Stimulated activated CD8-positive, alpha-beta memory T cell treated with anti-CD3 and anti-CD28 coated beads, Interleukin-7, amount 100 ng/mL, for 4 hours (primary cell): ENCODE measurements around the gene PCDH9.
"Not testable (repeated sequence)": the region's sequence is repeated elsewhere in the genome, so short reads cannot be mapped to it uniquely, and the experiment has no call there.

Experiments used
- DNase-seq, 2 donors: peaks; one replicate each; pipeline ENCODE4 v3.0.0-alpha.2; 2020; ENCODE audit warnings: low read depth in 2 of 2

The PCDH9 gene

GRCh38 chr13:66344805-66345517 is 885.2 kb downstream of the PCDH9 start:
- no peak for DNase-seq

GRCh38 chr13:66343224-66343828 is 886.8 kb downstream of the PCDH9 start:
- no peak for DNase-seq

GRCh38 chr13:66341635-66342377 is 888.3 kb downstream of the PCDH9 start:
- no peak for DNase-seq

GRCh38 chr13:66339214-66339613 is 890.9 kb downstream of the PCDH9 start:
- no peak for DNase-seq

GRCh38 chr13:66338542-66338941 is 891.6 kb downstream of the PCDH9 start:
- no peak for DNase-seq

GRCh38 chr13:66335626-66336025 is 894.5 kb downstream of the PCDH9 start:
- no peak for DNase-seq

GRCh38 chr13:66329988-66330451 is 900.1 kb downstream of the PCDH9 start:
- DNase-seq = no peak

GRCh38 chr13:66328476-66328875 is 901.7 kb downstream of the PCDH9 start:
- no peak for DNase-seq

- DNase-seq = no peak
Measured at GRCh38 chr13:66323745-66324347, 906.3 kb downstream of the PCDH9 start.

GRCh38 chr13:66322936-66323335 is 907.2 kb downstream of the PCDH9 start:
- no peak for DNase-seq

- no peak for DNase-seq
Measured at GRCh38 chr13:66322193-66322740, 907.9 kb downstream of the PCDH9 start.

- DNase-seq = no peak
Measured at GRCh38 chr13:66314911-66315310, 915.2 kb downstream of the PCDH9 start.

GRCh38 chr13:66313413-66313812 is 916.7 kb downstream of the PCDH9 start:
- DNase-seq = no peak

- DNase-seq = no peak
Measured at GRCh38 chr13:66312312-66313087, 917.6 kb downstream of the PCDH9 start.

- DNase-seq = no peak
Measured at GRCh38 chr13:66305961-66306617, 924.0 kb downstream of the PCDH9 start.

- DNase-seq = no peak
Measured at GRCh38 chr13:66301482-66301881, 928.7 kb downstream of the PCDH9 start.

GRCh38 chr13:66301006-66301405 is 929.1 kb downstream of the PCDH9 start:
- DNase-seq = no peak

- DNase-seq = no peak
Measured at GRCh38 chr13:66296875-66297274, 933.3 kb downstream of the PCDH9 start.

GRCh38 chr13:66296328-66296727 is 933.8 kb downstream of the PCDH9 start:
- no peak for DNase-seq

- not testable (repeated sequence) for DNase-seq
Measured at GRCh38 chr13:66286806-66287205, 943.3 kb downstream of the PCDH9 start.

- no peak for DNase-seq
Measured at GRCh38 chr13:66275416-66275815, 954.7 kb downstream of the PCDH9 start.
